NCI-H526 treated with DMSO at 0.1 percent for 48 hours (cell line): ENCODE data around the gene RBPJL.

ENCODE experiments used
- DNase-seq: peaks from one replicate; lab custom pipeline; 2025; lab: John Stamatoyannopoulos, UW

Gene RBPJL

GRCh38 chr20:45317826-45318225 lies 11.2 kb downstream of the RBPJL start:
- DNase-seq = no peak

DNA sequence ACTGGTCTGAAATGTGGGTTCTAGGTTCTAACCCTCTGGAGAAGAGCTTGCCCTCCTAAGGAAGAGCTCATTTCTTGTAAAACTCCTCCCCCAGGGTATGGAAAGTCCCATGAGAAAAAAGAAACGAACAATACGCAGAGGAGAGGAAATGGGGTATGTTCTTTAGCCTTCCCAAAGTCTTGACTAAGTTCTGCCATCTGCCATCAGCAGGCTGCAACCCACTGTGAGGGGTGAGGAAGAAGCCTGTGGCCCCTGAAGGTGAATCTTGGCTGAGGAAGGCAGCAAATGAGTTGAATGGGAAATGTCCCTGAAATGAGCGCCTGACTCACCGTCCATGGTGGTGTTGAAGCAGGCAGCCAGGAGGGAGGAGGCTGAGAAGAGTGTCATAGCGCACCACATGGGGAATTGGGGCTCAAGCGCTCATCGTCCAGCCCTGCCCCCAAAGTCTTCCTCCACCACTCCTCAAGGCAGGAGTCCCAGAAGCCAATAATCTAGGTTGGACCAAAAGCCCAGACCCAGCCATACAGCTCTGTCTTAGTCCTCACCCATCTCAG lies 11.8 kb downstream of the RBPJL start:
- no peak for DNase-seq

GRCh38 chr20:45318948-45319347 lies 12.3 kb downstream of the RBPJL start:
- DNase-seq = no peak

- no peak for DNase-seq
Measured at GRCh38 chr20:45320948-45321595, 14.4 kb downstream of the RBPJL start.

- no peak for DNase-seq
Measured at GRCh38 chr20:45322952-45323383, 16.3 kb downstream of the RBPJL start.

- no peak for DNase-seq
Measured at GRCh38 chr20:45323731-45324130, 17.1 kb downstream of the RBPJL start.

DNA sequence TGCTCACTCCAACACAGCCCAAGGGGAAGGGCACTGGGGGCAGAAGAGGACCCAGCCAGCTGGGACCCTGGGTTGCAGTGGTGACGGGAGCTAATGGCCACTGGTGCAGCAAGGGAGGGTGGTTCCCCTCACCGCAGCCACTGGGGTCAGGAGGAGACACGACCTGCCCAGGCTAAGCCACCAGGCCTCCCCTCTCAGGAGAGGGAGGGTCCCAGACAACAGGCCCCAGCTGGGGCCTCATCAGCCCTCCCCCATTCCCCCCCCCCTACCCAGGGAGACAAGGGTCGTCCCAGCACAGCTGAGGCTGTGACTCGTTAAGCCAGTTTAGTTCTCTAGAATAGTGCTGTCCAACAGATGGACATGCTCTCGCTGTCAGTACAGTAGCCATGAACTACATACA lies 18.7 kb downstream of the RBPJL start:
- DNase-seq = no peak

DNA sequence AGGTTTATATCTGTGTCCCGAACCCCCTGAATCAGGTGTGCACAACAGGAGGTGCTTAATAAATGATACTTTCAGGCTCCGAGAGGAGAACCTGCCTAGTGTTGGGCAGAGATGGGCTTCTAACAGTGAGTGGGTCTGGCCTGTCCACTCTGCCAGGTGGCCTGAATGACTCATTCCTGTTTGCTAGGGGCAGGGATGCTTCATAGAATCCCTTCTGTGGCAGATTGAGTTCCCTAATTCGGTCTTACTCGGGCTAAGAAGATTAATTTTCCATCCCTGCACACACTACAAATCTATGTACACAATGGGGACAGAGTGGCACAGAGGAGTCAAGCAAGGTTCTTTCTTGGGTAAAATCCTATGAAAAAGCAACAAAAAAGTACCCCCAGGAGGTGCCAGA lies 21.8 kb downstream of the RBPJL start:
- no peak for DNase-seq

GRCh38 chr20:45329497-45330319 lies 23.1 kb downstream of the RBPJL start:
- DNase-seq = no peak

- no peak for DNase-seq
Measured at GRCh38 chr20:45330476-45330875, 23.8 kb downstream of the RBPJL start.

DNA sequence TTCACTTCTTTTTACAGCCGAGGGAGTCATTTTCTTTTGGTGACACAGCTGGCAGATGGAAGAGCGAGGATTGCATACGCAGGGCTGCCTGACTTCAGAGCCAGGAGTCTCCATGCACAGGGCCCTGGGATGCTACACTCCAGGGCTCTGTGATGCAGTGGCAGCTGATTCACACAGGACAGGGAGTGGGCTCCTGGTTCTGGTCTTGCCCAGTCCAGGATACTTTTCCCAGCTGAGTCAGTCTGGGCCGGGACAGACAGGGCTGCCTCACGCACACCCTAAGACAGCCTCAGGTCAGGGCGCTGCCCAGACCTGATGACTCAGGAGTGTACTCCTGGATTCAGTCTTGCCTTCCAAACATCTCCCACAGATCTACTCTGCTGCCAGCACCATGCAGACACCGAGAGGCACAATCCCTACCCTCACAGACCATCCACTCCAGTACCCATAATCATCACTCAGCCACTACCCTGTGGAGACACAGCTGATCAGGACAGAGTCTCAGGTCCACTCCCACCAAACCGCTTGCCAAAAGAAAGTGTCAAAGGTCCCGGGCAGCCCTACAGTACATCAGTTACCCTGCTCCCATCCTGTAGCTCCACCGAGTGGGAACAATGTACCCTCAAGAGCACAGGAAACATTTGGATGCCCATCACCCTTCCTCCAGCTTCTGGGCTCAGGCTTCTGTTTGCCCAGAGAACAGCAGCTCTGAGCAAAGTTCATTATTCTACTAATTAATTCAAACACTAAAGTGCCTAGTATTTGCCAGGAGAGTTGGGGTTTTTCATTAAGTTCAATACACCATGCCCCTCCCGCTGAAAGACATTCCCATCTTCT lies 30.1 kb downstream of the RBPJL start:
- DNase-seq = no peak

- no peak for DNase-seq
Measured at GRCh38 chr20:45337367-45338120, 30.9 kb downstream of the RBPJL start.

DNA sequence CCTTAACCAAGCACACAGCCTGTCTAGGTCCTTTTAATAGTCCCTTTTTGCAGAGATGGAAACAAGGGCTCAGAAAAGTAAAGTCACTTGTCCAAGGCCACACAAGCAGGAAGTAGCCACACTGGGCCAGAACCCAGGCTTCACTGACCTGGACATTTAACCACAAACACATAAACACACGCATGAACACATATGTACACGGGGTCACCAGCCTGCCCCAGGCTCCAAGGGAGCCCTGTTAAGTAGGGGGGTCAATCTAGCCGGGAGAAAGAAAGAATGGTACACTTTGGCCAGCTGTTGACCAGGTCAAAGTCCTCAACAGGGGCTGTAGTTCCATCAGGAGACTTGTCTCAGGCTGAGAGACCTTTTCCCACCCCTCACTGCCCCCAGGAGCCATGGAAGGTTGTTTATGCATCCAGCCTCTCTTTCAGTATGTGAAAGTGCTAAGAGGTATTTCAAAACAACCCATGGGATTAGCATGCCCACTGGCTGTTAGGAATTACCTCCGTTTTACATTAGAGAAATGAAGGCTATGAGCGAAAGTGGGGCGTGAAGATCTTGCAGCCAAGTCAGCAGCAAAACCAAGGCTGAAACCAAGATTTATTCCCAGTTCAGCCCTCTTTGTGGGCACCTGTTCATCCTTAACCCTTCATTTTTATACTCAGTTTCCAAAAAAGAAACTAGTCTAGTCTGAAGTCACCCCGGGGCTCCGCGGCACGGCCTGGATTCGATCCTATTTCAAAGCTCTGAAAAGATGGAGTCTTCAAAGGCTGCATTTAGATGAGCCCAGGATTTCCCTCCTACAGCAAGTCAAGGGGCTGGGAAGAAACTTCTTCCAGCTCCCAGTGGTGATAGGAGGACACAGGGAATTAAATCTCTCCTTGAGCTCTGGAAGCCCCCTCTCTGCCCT lies 31.7 kb downstream of the RBPJL start:
- no peak for DNase-seq

- DNase-seq = no peak
Measured at GRCh38 chr20:45339084-45339483, 32.4 kb downstream of the RBPJL start.

DNA sequence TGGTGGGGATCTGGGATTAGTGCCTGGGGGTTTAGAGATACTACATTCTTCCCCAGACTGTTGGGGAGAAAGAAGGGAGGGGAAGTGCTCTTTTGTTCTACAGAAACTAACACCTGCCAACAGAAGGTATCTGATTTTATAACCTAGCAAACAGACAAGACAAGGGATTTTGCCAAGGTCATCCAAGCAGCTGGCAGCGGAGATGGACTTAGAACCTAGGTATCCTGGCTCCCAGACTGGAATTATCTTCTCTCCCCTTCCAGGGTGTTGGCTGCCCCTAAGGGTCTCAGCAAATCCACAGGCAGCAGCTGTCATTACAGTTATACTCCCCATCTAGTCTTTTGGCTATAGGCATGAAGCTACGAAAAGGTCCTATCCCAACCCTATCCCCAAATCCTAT lies 33.2 kb downstream of the RBPJL start:
- no peak for DNase-seq

- no peak for DNase-seq
Measured at GRCh38 chr20:45340236-45340847, 33.7 kb downstream of the RBPJL start.

DNA sequence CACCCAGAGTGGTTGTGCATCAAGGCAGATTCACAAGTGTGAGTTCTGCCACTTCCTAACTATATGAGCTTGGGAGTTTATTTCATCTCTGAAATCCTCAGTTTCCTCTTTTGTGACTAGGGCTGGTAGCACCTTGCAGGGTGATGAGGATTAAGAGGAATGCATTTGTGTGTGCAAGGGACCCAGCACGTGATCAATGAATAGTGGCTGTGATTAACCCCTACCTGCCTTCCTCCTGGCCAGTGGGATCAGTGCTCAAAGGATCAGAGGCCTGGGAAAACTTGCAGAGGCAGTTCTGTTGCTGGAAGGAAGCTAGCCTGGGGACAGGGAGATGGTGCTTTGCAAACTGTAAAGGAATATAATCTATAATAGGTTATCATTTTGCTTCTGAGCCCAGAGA lies 34.3 kb downstream of the RBPJL start:
- no peak for DNase-seq

- no peak for DNase-seq
Measured at GRCh38 chr20:45341579-45341938, 34.9 kb downstream of the RBPJL start.

- DNase-seq = peak; percentile 43
Measured at GRCh38 chr20:45341939-45342854, 35.6 kb downstream of the RBPJL start.
